ENCODE data around the gene ODAPH. TPM values are rescaled to one million over a fixed set of nuclear protein-coding genes. Genes with fewer than 3 reads are reported as not detected.

The ODAPH gene
- polyA plus RNA-seq, 1 of the 3 experiments (the other 2 are of a cell fraction), result 0.03 TPM

GRCh38 chr4:75514131-75514948 is 41.5 kb upstream of the ODAPH start, which contains the start of the genes RCHY1 and THAP6 (continued):
- TF ChIP-seq, protein P1, sequence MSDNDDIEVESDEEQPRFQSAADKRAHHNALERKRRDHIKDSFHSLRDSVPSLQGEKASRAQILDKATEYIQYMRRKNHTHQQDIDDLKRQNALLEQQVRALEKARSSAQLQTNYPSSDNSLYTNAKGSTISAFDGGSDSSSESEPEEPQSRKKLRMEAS (IDR thresholded peaks at IDR 0.05; ENCODE audit: low read depth), result peak; percentile 81; the same call in 1 of the 2 replicates
- peak; percentile 65; the same call in 1 of the 2 replicates for TF ChIP-seq FOXJ3 (CRISPR knock-in tag; IDR thresholded peaks at IDR 0.05)
- no peak for TF ChIP-seq FOSL2 (IDR thresholded peaks at IDR 0.05; ENCODE audit: borderline replicate concordance, low read depth)
- TF ChIP-seq RAD21 (IDR thresholded peaks at IDR 0.05; ENCODE audit: low read length), result no peak
- TF ChIP-seq, protein P2, sequence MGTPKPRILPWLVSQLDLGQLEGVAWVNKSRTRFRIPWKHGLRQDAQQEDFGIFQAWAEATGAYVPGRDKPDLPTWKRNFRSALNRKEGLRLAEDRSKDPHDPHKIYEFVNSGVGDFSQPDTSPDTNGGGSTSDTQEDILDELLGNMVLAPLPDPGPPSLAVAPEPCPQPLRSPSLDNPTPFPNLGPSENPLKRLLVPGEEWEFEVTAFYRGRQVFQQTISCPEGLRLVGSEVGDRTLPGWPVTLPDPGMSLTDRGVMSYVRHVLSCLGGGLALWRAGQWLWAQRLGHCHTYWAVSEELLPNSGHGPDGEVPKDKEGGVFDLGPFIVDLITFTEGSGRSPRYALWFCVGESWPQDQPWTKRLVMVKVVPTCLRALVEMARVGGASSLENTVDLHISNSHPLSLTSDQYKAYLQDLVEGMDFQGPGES (IDR thresholded peaks at IDR 0.05; ENCODE audit: low read depth, low read length), result no peak
- TF ChIP-seq PBX3 (IDR thresholded peaks at IDR 0.05), result no peak
- TF ChIP-seq RXRA (IDR thresholded peaks at IDR 0.05; ENCODE audit: borderline replicate concordance, low read depth), result no peak
- TF ChIP-seq JUND (IDR thresholded peaks at IDR 0.05), result no peak
- TF ChIP-seq RCOR1 (IDR thresholded peaks at IDR 0.05; ENCODE audit: low read length), result 0 out of 2 replicates have a peak, but pooled peaks have one; percentile 29
- TF ChIP-seq EP300 (IDR thresholded peaks at IDR 0.05; ENCODE audit: borderline replicate concordance in 1 of 2, low read depth in 1 of 2, low read length in 1 of 2), result no peak

DNA sequence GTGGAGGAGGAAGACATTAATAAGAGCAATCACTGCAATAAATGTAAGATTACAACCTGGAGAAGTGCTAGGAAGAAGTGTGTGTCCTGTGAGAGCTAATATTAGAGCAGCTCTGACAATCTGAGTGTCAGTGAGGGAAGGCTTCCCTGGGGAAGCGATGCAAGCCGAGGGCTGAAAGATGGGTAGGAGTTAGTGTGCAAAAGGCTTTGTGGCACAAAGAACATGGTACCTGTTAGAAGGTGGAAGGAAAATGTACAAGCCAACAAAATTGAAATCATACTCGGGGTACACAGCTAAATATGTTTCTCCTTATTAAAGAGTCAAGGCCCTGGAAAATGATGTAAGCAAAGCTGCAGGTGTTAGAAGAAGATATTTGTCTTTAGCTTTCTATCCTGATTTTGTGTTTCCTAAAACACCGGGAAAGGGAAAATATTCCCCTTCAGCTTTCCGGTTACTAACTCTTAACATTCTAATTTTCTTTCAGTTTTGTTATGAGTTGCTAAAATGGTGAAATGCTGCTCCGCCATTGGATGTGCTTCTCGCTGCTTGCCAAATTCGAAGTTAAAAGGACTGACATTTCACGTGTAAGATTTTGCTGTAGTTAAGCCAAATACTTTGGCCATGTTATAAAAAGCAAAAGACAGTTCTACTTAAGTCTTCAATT is 40.8 kb upstream of the ODAPH start:
- peak overlapping the region; percentile 90 to 93 for H3K4me3 ChIP-seq (ENCODE audit: low read depth in 2 of 2, low read length in 1 of 2)
- TF ChIP-seq TAF1 (IDR thresholded peaks at IDR 0.05; ENCODE audit: borderline replicate concordance, low read depth, low read length) (no peak), FOSL2 (IDR thresholded peaks at IDR 0.05; ENCODE audit: borderline replicate concordance, low read depth) (no peak)
- TF ChIP-seq, protein P2 (IDR thresholded peaks at IDR 0.05; ENCODE audit: low read depth, low read length), result no peak
- TF ChIP-seq, protein P3, sequence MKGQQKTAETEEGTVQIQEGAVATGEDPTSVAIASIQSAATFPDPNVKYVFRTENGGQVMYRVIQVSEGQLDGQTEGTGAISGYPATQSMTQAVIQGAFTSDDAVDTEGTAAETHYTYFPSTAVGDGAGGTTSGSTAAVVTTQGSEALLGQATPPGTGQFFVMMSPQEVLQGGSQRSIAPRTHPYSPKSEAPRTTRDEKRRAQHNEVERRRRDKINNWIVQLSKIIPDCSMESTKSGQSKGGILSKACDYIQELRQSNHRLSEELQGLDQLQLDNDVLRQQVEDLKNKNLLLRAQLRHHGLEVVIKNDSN (IDR thresholded peaks at IDR 0.05; ENCODE audit: borderline replicate concordance, low read depth), result no peak
- TF ChIP-seq, protein P4, sequence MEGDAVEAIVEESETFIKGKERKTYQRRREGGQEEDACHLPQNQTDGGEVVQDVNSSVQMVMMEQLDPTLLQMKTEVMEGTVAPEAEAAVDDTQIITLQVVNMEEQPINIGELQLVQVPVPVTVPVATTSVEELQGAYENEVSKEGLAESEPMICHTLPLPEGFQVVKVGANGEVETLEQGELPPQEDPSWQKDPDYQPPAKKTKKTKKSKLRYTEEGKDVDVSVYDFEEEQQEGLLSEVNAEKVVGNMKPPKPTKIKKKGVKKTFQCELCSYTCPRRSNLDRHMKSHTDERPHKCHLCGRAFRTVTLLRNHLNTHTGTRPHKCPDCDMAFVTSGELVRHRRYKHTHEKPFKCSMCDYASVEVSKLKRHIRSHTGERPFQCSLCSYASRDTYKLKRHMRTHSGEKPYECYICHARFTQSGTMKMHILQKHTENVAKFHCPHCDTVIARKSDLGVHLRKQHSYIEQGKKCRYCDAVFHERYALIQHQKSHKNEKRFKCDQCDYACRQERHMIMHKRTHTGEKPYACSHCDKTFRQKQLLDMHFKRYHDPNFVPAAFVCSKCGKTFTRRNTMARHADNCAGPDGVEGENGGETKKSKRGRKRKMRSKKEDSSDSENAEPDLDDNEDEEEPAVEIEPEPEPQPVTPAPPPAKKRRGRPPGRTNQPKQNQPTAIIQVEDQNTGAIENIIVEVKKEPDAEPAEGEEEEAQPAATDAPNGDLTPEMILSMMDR (IDR thresholded peaks at IDR 0.05), result no peak
- no peaks in the 10 kb centered on the region for H4K20me1 ChIP-seq (ENCODE audit: insufficient read depth)
- no peaks in the 10 kb centered on the region for H3F3A ChIP-seq (replicated peaks; ENCODE audit: insufficient read depth)
- no peaks in the 10 kb centered on the region for H3K9me3 ChIP-seq
- peak overlapping the region; percentile 87 for H3K4me2 ChIP-seq
- no peaks in the 10 kb centered on the region for H3K27me3 ChIP-seq (ENCODE audit: insufficient read depth)
- H3K4me1 ChIP-seq (ENCODE audit: control insufficient read depth in 1 of 2, insufficient read depth in 2 of 2, low read depth in 1 of 2, low read length in 1 of 2), result peaks cover 0 to 7% of the 10 kb centered on the region in 2 experiments; a peak in 2 of 4 replicates
- CTCF ChIA-PET, result interaction anchor here (1.1 to 1.9 kb wide), 4 partner anchors 12 to 209 kb away, joined by 3 to 5 read pairs (median 4); partner anchors contain the start of gene USO1
- H3K9ac ChIP-seq, result peak overlapping the region; percentile 83
- DNase-seq, result peak; percentile 7
- peaks cover 55% of the 10 kb centered on the region for H3K79me2 ChIP-seq (ENCODE audit: insufficient read depth)
- POLR2A ChIA-PET, result interaction anchor here (0.7 to 1.4 kb wide), 6 partner anchors 10 to 209 kb away, joined by 3 to 6 read pairs (median 4); partner anchors contain the start of gene USO1
- H3K9me2 ChIP-seq, result no peaks in the 10 kb centered on the region
- H3K36me3 ChIP-seq (replicated peaks in 1 of 2; ENCODE audit: control insufficient read depth in 1 of 2, insufficient read depth in 2 of 2, low read length in 1 of 2), result peaks cover 29 to 37% of the 10 kb centered on the region in 2 experiments
- peak overlapping the region; percentile 91 to 99 for H3K27ac ChIP-seq (ENCODE audit: low read depth in 2 of 2, low read length in 1 of 2)
- 28% methylated on average over 9 of the region's 9 CpGs for WGBS (ENCODE audit: low lambda C conversion rate)
- peak overlapping the region; percentile 71 for H2AFZ ChIP-seq (ENCODE audit: low read depth)
